Mononuclear cell (primary cell): ENCODE data around the gene GMDS. TPM values are rescaled to one million over a fixed set of nuclear protein-coding genes. Genes with fewer than 3 reads are reported as not detected.

Experiments used
- H3K27me3 ChIP-seq: 2 replicates; pipeline ENCODE4 v1.6.0; 2011; ENCODE audit warnings: low read length, control low read depth; ENCODE audit not compliant: insufficient read depth
- H3K4me1 ChIP-seq: 2 replicates; pipeline ENCODE4 v1.5.1; 2011; ENCODE audit warnings: mild to moderate bottlenecking, low read length, control low read depth; ENCODE audit not compliant: insufficient read depth
- H3K4me3 ChIP-seq: 2 replicates; pipeline ENCODE4 v1.5.1; 2011; ENCODE audit warnings: mild to moderate bottlenecking, low read length, moderate library complexity
- H3K9me3 ChIP-seq: 2 replicates; pipeline ENCODE4 v1.5.1; 2011; ENCODE audit warnings: low read depth, mild to moderate bottlenecking, control low read depth, low read length
- total RNA-seq: library from RNA; depleted of rRNA; stranded (reverse); fragments of >200 nt; gene quantifications from one replicate; pipeline ENCODE4 v1.2.3, GENCODE V29; 2012

GMDS gene
- total RNA-seq, 1 donor: 10.6 TPM

- Histone ChIP-seq H3K27me3 (no peaks in the 10 kb centered on the region), H3K4me1 (peaks cover 2% of the 10 kb centered on the region), H3K9me3 (no peaks in the 10 kb centered on the region), H3K4me3 (no peak overlapping the region)
Measured at GRCh38 chr6:1659816-1660215, 585.6 kb downstream of the GMDS start.

GRCh38 chr6:1658212-1659005 is 587.0 kb downstream of the GMDS start:
- Histone ChIP-seq H3K9me3 (no peaks in the 10 kb centered on the region), H3K27me3 (no peaks in the 10 kb centered on the region), H3K4me1 (no peaks in the 10 kb centered on the region), H3K4me3 (no peak overlapping the region)

GRCh38 chr6:1657771-1658165 is 587.6 kb downstream of the GMDS start:
- H3K9me3 ChIP-seq: no peaks in the 10 kb centered on the region
- no peaks in the 10 kb centered on the region for H3K4me1 ChIP-seq
- H3K4me3 ChIP-seq: no peak overlapping the region
- no peaks in the 10 kb centered on the region for H3K27me3 ChIP-seq

- no peaks in the 10 kb centered on the region for H3K4me1 ChIP-seq
- H3K4me3 ChIP-seq: no peak overlapping the region
- H3K27me3 ChIP-seq: no peaks in the 10 kb centered on the region
- no peaks in the 10 kb centered on the region for H3K9me3 ChIP-seq
Measured at GRCh38 chr6:1657116-1657770, 588.2 kb downstream of the GMDS start.

- no peaks in the 10 kb centered on the region for H3K27me3 ChIP-seq
- H3K4me3 ChIP-seq: no peak overlapping the region
- H3K9me3 ChIP-seq: no peaks in the 10 kb centered on the region
- H3K4me1 ChIP-seq: no peaks in the 10 kb centered on the region
Measured at GRCh38 chr6:1654054-1654453, 591.4 kb downstream of the GMDS start.

- Histone ChIP-seq H3K9me3 (no peaks in the 10 kb centered on the region), H3K4me1 (no peaks in the 10 kb centered on the region), H3K4me3 (no peak overlapping the region)
Measured at GRCh38 chr6:1652842-1653241, 592.6 kb downstream of the GMDS start.

GRCh38 chr6:1651362-1651761 is 594.0 kb downstream of the GMDS start:
- no peaks in the 10 kb centered on the region for H3K9me3 ChIP-seq
- no peak overlapping the region for H3K4me3 ChIP-seq
- H3K4me1 ChIP-seq: no peaks in the 10 kb centered on the region
- H3K27me3 ChIP-seq: no peaks in the 10 kb centered on the region

More at GRCh38 chr6:1652842-1653241, 592.6 kb downstream of the GMDS start:
- no peaks in the 10 kb centered on the region for H3K27me3 ChIP-seq

- Histone ChIP-seq H3K4me1 (peaks cover 3% of the 10 kb centered on the region), H3K27me3 (no peaks in the 10 kb centered on the region), H3K9me3 (no peaks in the 10 kb centered on the region), H3K4me3 (no peak overlapping the region)
Measured at GRCh38 chr6:1645466-1646185, 599.8 kb downstream of the GMDS start.

GRCh38 chr6:1644516-1645060 is 600.8 kb downstream of the GMDS start:
- H3K4me3 ChIP-seq: no peak overlapping the region
- no peaks in the 10 kb centered on the region for H3K9me3 ChIP-seq
- H3K27me3 ChIP-seq: no peaks in the 10 kb centered on the region
- peaks cover 3% of the 10 kb centered on the region for H3K4me1 ChIP-seq

GRCh38 chr6:1643830-1644445 is 601.5 kb downstream of the GMDS start:
- Histone ChIP-seq H3K9me3 (no peaks in the 10 kb centered on the region), H3K4me1 (peaks cover 3% of the 10 kb centered on the region), H3K4me3 (no peak overlapping the region), H3K27me3 (no peaks in the 10 kb centered on the region)

GRCh38 chr6:1643111-1643510 is 602.3 kb downstream of the GMDS start:
- Histone ChIP-seq H3K9me3 (no peaks in the 10 kb centered on the region), H3K27me3 (no peaks in the 10 kb centered on the region), H3K4me1 (peaks cover 3% of the 10 kb centered on the region), H3K4me3 (no peak overlapping the region)

GRCh38 chr6:1641343-1641885 is 604.0 kb downstream of the GMDS start:
- peaks cover 3% of the 10 kb centered on the region for H3K4me1 ChIP-seq
- no peaks in the 10 kb centered on the region for H3K27me3 ChIP-seq
- no peak overlapping the region for H3K4me3 ChIP-seq
- H3K9me3 ChIP-seq: no peaks in the 10 kb centered on the region

- H3K4me3 ChIP-seq: no peak overlapping the region
- no peaks in the 10 kb centered on the region for H3K9me3 ChIP-seq
- peaks cover 3% of the 10 kb centered on the region for H3K4me1 ChIP-seq
- H3K27me3 ChIP-seq: no peaks in the 10 kb centered on the region
Measured at GRCh38 chr6:1640476-1640875, 604.9 kb downstream of the GMDS start.

GRCh38 chr6:1639430-1639829 is 606.0 kb downstream of the GMDS start:
- no peaks in the 10 kb centered on the region for H3K27me3 ChIP-seq
- peaks cover under 1% of the 10 kb centered on the region for H3K4me1 ChIP-seq
- no peaks in the 10 kb centered on the region for H3K9me3 ChIP-seq
- no peak overlapping the region for H3K4me3 ChIP-seq
